OCI-LY1 (cell line): ENCODE data around the gene IRAG1.

ENCODE experiments used
- H2AFZ ChIP-seq: fragments of 200-600 bp; sonication (generic), shearing (Covaris generic); 2 replicates; pipeline ENCODE4 v1.6.0; 2014; ENCODE audit warnings: antibody characterized with exemption, mild to moderate bottlenecking, low read length
- H3F3A ChIP-seq: fragments of 200-600 bp; sonication (generic), shearing (Covaris generic); 2 replicates; pipeline ENCODE4 v1.6.0; 2014; ENCODE audit warnings: mild to moderate bottlenecking, antibody characterized with exemption, low read length, moderate library complexity; ENCODE audit not compliant: insufficient read depth
- H3K27ac ChIP-seq: fragments of 200-600 bp; sonication (generic); 2 replicates; pipeline ENCODE4 v1.5.1; 2014; ENCODE audit warnings: low read length, mixed run types, mild to moderate bottlenecking, low read depth; ENCODE audit not compliant: poor library complexity, severe bottlenecking
- H3K27me3 ChIP-seq: fragments of 200-600 bp; sonication (generic); 2 replicates; pipeline ENCODE4 v1.6.0; 2014; ENCODE audit warnings: antibody characterized with exemption, mild to moderate bottlenecking, low read length, moderate library complexity; ENCODE audit not compliant: insufficient read depth
- H3K36me3 ChIP-seq: fragments of 200-600 bp; sonication (generic); 2 replicates; pipeline ENCODE4 v1.6.1; 2014; ENCODE audit warnings: mild to moderate bottlenecking, antibody characterized with exemption, low read length, moderate library complexity, mixed read lengths; ENCODE audit not compliant: insufficient read depth
- H3K4me1 ChIP-seq: fragments of 200-600 bp; sonication (generic); 2 replicates; pipeline ENCODE4 v1.5.1; 2014; ENCODE audit warnings: mild to moderate bottlenecking, low read length, moderate library complexity; ENCODE audit not compliant: insufficient read depth, severe bottlenecking
- H3K4me2 ChIP-seq: fragments of 200-600 bp; sonication (generic), shearing (Covaris generic); 2 replicates; pipeline ENCODE4 v1.6.1; 2014; ENCODE audit warnings: low read length
- H3K4me3 ChIP-seq: fragments of 200-600 bp; sonication (generic); 2 replicates; pipeline ENCODE4 v1.5.1; 2014; ENCODE audit warnings: low read length, low read depth, mild to moderate bottlenecking, mixed read lengths; ENCODE audit not compliant: poor library complexity, severe bottlenecking
- H3K79me2 ChIP-seq: fragments of 200-600 bp; shearing (Covaris generic); 2 replicates; pipeline ENCODE4 v1.6.1; 2016; ENCODE audit warnings: mixed run types, low read length, mixed read lengths; ENCODE audit not compliant: insufficient read depth
- H3K9ac ChIP-seq: fragments of 200-600 bp; sonication (generic), shearing (Covaris generic); 2 replicates; pipeline ENCODE4 v1.6.1; 2014; ENCODE audit warnings: mild to moderate bottlenecking, low read length, mixed read lengths
- H3K9me2 ChIP-seq: fragments of 200-600 bp; sonication (generic), shearing (Covaris generic); 2 replicates; pipeline ENCODE4 v1.6.1; 2014; ENCODE audit warnings: low read depth, mild to moderate bottlenecking, low read length, mixed read lengths
- H3K9me3 ChIP-seq: fragments of 200-600 bp; shearing (Covaris generic); 2 replicates; pipeline ENCODE4 v1.6.1; 2014; ENCODE audit warnings: low read length, mixed read lengths
- H4K20me1 ChIP-seq: fragments of 200-600 bp; sonication (generic), shearing (Covaris generic); 2 replicates; pipeline ENCODE4 v1.6.0; 2016; ENCODE audit warnings: mild to moderate bottlenecking, low read length; ENCODE audit not compliant: insufficient read depth
- EZH2 ChIP-seq: fragments of 200-600 bp; sonication (generic), shearing (Covaris generic); IDR thresholded peaks from 2 replicates; pipeline ENCODE4 v1.8.0; 2017; ENCODE audit warnings: borderline replicate concordance, mixed run types, mild to moderate bottlenecking, antibody characterized with exemption, low read length, moderate library complexity, mixed read lengths
- TF ChIP-seq, protein P1 (sequence below): fragments of 200-600 bp; sonication (generic), shearing (Covaris generic); IDR thresholded peaks from 2 replicates; pipeline ENCODE4 v1.5.1; 2017; ENCODE audit warnings: mild to moderate bottlenecking, antibody characterized with exemption, low read length, moderate library complexity, mixed read lengths

The IRAG1 gene

GRCh38 chr11:10697323-10697620, 3.7 kb upstream of the IRAG1 start:
- Histone ChIP-seq H3K9me3 (0 out of 2 replicates have a peak, but pooled peaks cover 2% of the 10 kb centered on the region), H3K36me3 (no peaks in the 10 kb centered on the region), H3K4me3 (no peak overlapping the region), H3K27ac (no peak overlapping the region), H4K20me1 (no peaks in the 10 kb centered on the region), H3K9ac (no peak overlapping the region), H3F3A (no peaks in the 10 kb centered on the region), H3K79me2 (no peaks in the 10 kb centered on the region), H2AFZ (no peak overlapping the region), H3K27me3 (no peaks in the 10 kb centered on the region), H3K4me2 (no peak overlapping the region), H3K9me2 (no peaks in the 10 kb centered on the region), H3K4me1 (no peaks in the 10 kb centered on the region)
- TF ChIP-seq, protein P1, sequence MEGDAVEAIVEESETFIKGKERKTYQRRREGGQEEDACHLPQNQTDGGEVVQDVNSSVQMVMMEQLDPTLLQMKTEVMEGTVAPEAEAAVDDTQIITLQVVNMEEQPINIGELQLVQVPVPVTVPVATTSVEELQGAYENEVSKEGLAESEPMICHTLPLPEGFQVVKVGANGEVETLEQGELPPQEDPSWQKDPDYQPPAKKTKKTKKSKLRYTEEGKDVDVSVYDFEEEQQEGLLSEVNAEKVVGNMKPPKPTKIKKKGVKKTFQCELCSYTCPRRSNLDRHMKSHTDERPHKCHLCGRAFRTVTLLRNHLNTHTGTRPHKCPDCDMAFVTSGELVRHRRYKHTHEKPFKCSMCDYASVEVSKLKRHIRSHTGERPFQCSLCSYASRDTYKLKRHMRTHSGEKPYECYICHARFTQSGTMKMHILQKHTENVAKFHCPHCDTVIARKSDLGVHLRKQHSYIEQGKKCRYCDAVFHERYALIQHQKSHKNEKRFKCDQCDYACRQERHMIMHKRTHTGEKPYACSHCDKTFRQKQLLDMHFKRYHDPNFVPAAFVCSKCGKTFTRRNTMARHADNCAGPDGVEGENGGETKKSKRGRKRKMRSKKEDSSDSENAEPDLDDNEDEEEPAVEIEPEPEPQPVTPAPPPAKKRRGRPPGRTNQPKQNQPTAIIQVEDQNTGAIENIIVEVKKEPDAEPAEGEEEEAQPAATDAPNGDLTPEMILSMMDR, result no peak
- no peak for TF ChIP-seq EZH2

GRCh38 chr11:10696468-10697322, 3.1 kb upstream of the IRAG1 start:
- no peak overlapping the region for H2AFZ ChIP-seq
- H3K4me1 ChIP-seq, result no peaks in the 10 kb centered on the region
- H3K79me2 ChIP-seq, result no peaks in the 10 kb centered on the region
- H3K27ac ChIP-seq, result no peak overlapping the region
- H3K4me3 ChIP-seq, result no peak overlapping the region
- no peaks in the 10 kb centered on the region for H3F3A ChIP-seq
- H3K27me3 ChIP-seq, result no peaks in the 10 kb centered on the region
- TF ChIP-seq EZH2, result no peak
- TF ChIP-seq, protein P1, result no peak
- 0 out of 2 replicates have a peak, but pooled peaks cover 2% of the 10 kb centered on the region for H3K9me3 ChIP-seq
- H3K36me3 ChIP-seq, result no peaks in the 10 kb centered on the region
- no peak overlapping the region for H3K9ac ChIP-seq
- no peak overlapping the region for H3K4me2 ChIP-seq
- H3K9me2 ChIP-seq, result no peaks in the 10 kb centered on the region
- no peaks in the 10 kb centered on the region for H4K20me1 ChIP-seq

DNA sequence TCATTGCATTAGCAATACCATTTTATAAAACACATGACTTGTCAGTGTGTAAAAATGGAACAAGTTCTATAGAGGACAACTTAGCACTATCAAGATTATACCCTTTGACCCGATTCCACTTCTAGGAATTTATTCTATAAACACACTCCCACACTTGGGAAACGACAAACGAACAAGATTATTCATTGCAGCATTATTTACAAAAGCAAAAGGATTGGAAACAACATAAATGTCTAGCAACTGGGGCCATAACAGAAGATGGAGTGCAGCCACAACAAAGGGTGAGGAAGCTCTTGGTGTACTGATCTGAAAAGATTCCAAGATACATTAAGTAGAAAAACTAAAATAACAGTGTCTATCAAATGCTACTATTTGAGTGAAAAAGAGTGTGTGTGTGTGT, 2.3 kb upstream of the IRAG1 start:
- no peak overlapping the region for H3K4me3 ChIP-seq
- H2AFZ ChIP-seq, result no peak overlapping the region
- H3K36me3 ChIP-seq, result no peaks in the 10 kb centered on the region
- H3K9ac ChIP-seq, result no peak overlapping the region
- no peaks in the 10 kb centered on the region for H3K27me3 ChIP-seq
- H3K27ac ChIP-seq, result no peak overlapping the region
- H3K9me3 ChIP-seq, result 0 out of 2 replicates have a peak, but pooled peaks cover 2% of the 10 kb centered on the region
- H3F3A ChIP-seq, result no peaks in the 10 kb centered on the region
- H3K4me2 ChIP-seq, result no peak overlapping the region
- no peaks in the 10 kb centered on the region for H3K4me1 ChIP-seq
- H3K9me2 ChIP-seq, result no peaks in the 10 kb centered on the region
- H4K20me1 ChIP-seq, result no peaks in the 10 kb centered on the region
- no peaks in the 10 kb centered on the region for H3K79me2 ChIP-seq
- TF ChIP-seq, protein P1, result no peak
